Gastroesophageal sphincter (tissue), 3 donors: ENCODE results near the gene B3GLCT.

Source experiments
- CTCF ChIP-seq, 4 experiments: fragments of 200-600 bp in 2 of 4; fragments of 450-650 bp in 2 of 4; sonication (generic) in 1 of 4; IDR thresholded peaks; one replicate each; pipeline ENCODE4 v1.5.1; 2017 to 2019; ENCODE audit warnings: antibody characterized with exemption in 4 of 4, mild to moderate bottlenecking in 2 of 4, moderate library complexity in 2 of 4
- POLR2A ChIP-seq, 2 donors: fragments of 450-650 bp; IDR thresholded peaks; one replicate each; pipeline ENCODE4 v1.6.1; 2017; ENCODE audit warnings: antibody characterized with exemption in 2 of 2, mild to moderate bottlenecking in 2 of 2, moderate library complexity in 1 of 2

GRCh38 chr13:31245598-31246373, 46.0 kb downstream of the B3GLCT start:
- no peak for TF ChIP-seq CTCF (IDR thresholded peaks at IDR 0.05)
- no peak for TF ChIP-seq POLR2A (IDR thresholded peaks at IDR 0.05)
